Panc1 (cell line): ENCODE measurements around the gene BRINP2. TPM values are rescaled to one million over a fixed set of nuclear protein-coding genes. Genes with fewer than 3 reads are reported as not detected.

Experiments used
- ATAC-seq: fragments of 200-7000 bp; cut with Tn5 transposase; 2 replicates; pipeline ENCODE4 v1.9.1; 2020; ENCODE audit warnings: mild to moderate bottlenecking, moderate library complexity
- BruUV-seq: library from RNA; stranded (reverse); fragments of 400-500 nt; replicated peaks from 2 replicates; lab custom pipeline; 2021; lab: Mats Ljungman, UMichigan
- CTCF ChIA-PET: fragments of 300-600 bp; sonication (Branson Sonifier 250); formaldehyde crosslinking; loops from one replicate; lab custom pipeline; 2022; ENCODE audit warnings: antibody characterized with exemption; lab: Charles Lee
- POLR2A ChIA-PET: fragments of 300-600 bp; sonication (Branson Sonifier 250); formaldehyde crosslinking; loops from one replicate; lab custom pipeline; 2022; ENCODE audit warnings: antibody characterized with exemption; lab: Charles Lee
- DNase-seq: peaks from one replicate; pipeline ENCODE4 v3.0.0-alpha.2; 2010; ENCODE audit warnings: low read depth, low spot score
- H3K27ac ChIP-seq: 2 replicates; pipeline ENCODE4 v1.5.1; 2011; ENCODE audit warnings: mild to moderate bottlenecking, low read length, inconsistent platforms
- H3K27me3 ChIP-seq: fragments of 200-500 bp; sonication (Bioruptor generic); 2 replicates; pipeline ENCODE4 v1.6.0; 2014; ENCODE audit warnings: low read length, inconsistent platforms; ENCODE audit not compliant: control insufficient read depth, insufficient read depth
- H3K36me3 ChIP-seq: fragments of 200-500 bp; sonication (Bioruptor generic); 2 replicates; pipeline ENCODE4 v1.5.1; 2014; ENCODE audit warnings: inconsistent platforms, mild to moderate bottlenecking, low read length, moderate library complexity; ENCODE audit not compliant: control insufficient read depth, insufficient read depth
- H3K4me1 ChIP-seq: 2 replicates; pipeline ENCODE4 v1.5.1; 2011; ENCODE audit warnings: inconsistent platforms, mild to moderate bottlenecking, low read length, moderate library complexity; ENCODE audit not compliant: control insufficient read depth, insufficient read depth
- H3K4me3 ChIP-seq, 2 experiments: 2 replicates each; pipeline ENCODE4 v1.5.1; 2011 to 2012; ENCODE audit warnings: low read depth in 2 of 2, low read length in 2 of 2, mild to moderate bottlenecking in 2 of 2, inconsistent platforms in 1 of 2, moderate library complexity in 1 of 2
- H3K9me3 ChIP-seq: fragments of 200-500 bp; sonication (Bioruptor generic); 2 replicates; pipeline ENCODE4 v1.5.1; 2014; ENCODE audit warnings: low read depth, mild to moderate bottlenecking, inconsistent platforms, low read length, moderate library complexity; ENCODE audit not compliant: control insufficient read depth, insufficient read depth
- CTCF ChIP-seq: fragments of 450-650 bp; IDR thresholded peaks from 2 replicates; pipeline ENCODE4 v1.5.1; 2017; ENCODE audit warnings: mild to moderate bottlenecking
- POLR2AphosphoS5 ChIP-seq: IDR thresholded peaks from 2 replicates; pipeline ENCODE4 v1.6.1; 2012; ENCODE audit warnings: mild to moderate bottlenecking, low read depth, low read length, moderate library complexity
- SIN3A ChIP-seq: IDR thresholded peaks from 2 replicates; pipeline ENCODE4 v1.6.1; 2012; ENCODE audit warnings: low read depth, mild to moderate bottlenecking, low read length, moderate library complexity, borderline replicate concordance; ENCODE audit not compliant: insufficient read depth
- TCF7L2 ChIP-seq: IDR thresholded peaks from 2 replicates; pipeline ENCODE4 v1.6.1; 2011; ENCODE audit warnings: mild to moderate bottlenecking, low read depth, low read length, inconsistent platforms
- in situ Hi-C: cut with HindIII; loops from 2 replicates; pipeline ENCODE4 v1.10.0; 2016; ENCODE audit warnings: low sequenced_read_pairs, low pct_unique_long_range_greater_than_20kb
- intact Hi-C: fragments of 100-400 bp; cut with micrococcal nuclease; formaldehyde crosslinking; loops from one replicate; pipeline ENCODE4 v1.10.0; 2022; ENCODE audit not compliant: unreplicated experiment
- total RNA-seq: library from RNA; stranded (reverse); gene quantifications from one replicate; pipeline ENCODE4 v1.2.1, GENCODE V29; 2021; ENCODE audit not compliant: unreplicated experiment
- TF ChIP-seq, protein P1 (sequence below), 2 experiments: IDR thresholded peaks; 2 replicates each; pipeline ENCODE4 v1.6.1; 2011 to 2012; ENCODE audit warnings: low read depth in 2 of 2, control low read depth in 1 of 2, low read length in 1 of 2, mild to moderate bottlenecking in 1 of 2, moderate library complexity in 1 of 2; ENCODE audit not compliant: insufficient read depth in 1 of 2

The BRINP2 gene
- total RNA-seq, 1 experiment from 2014 or later: not detected

GRCh38 chr1:177235350-177235749 lies 64.6 kb downstream of the BRINP2 start:
- no peaks in the 10 kb centered on the region for H3K36me3 ChIP-seq
- no TSS peak for BruUV-seq
- no peak overlapping the region for H3K27ac ChIP-seq
- in situ Hi-C loops: no loop called here
- DNase-seq (no peak), ATAC-seq (no peak)
- CTCF ChIA-PET: no interaction called here
- no peaks in the 10 kb centered on the region; the same call in 1 of the 2 replicates for H3K27me3 ChIP-seq
- no peaks in the 10 kb centered on the region for H3K9me3 ChIP-seq
- POLR2A ChIA-PET: no interaction called here
- TF ChIP-seq CTCF (no peak), TCF7L2 (no peak), POLR2AphosphoS5 (no peak), SIN3A (no peak)
- TF ChIP-seq, protein P1, sequence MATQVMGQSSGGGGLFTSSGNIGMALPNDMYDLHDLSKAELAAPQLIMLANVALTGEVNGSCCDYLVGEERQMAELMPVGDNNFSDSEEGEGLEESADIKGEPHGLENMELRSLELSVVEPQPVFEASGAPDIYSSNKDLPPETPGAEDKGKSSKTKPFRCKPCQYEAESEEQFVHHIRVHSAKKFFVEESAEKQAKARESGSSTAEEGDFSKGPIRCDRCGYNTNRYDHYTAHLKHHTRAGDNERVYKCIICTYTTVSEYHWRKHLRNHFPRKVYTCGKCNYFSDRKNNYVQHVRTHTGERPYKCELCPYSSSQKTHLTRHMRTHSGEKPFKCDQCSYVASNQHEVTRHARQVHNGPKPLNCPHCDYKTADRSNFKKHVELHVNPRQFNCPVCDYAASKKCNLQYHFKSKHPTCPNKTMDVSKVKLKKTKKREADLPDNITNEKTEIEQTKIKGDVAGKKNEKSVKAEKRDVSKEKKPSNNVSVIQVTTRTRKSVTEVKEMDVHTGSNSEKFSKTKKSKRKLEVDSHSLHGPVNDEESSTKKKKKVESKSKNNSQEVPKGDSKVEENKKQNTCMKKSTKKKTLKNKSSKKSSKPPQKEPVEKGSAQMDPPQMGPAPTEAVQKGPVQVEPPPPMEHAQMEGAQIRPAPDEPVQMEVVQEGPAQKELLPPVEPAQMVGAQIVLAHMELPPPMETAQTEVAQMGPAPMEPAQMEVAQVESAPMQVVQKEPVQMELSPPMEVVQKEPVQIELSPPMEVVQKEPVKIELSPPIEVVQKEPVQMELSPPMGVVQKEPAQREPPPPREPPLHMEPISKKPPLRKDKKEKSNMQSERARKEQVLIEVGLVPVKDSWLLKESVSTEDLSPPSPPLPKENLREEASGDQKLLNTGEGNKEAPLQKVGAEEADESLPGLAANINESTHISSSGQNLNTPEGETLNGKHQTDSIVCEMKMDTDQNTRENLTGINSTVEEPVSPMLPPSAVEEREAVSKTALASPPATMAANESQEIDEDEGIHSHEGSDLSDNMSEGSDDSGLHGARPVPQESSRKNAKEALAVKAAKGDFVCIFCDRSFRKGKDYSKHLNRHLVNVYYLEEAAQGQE (IDR thresholded peaks at IDR 0.05; ENCODE audit: insufficient read depth in 1 of 2, low read depth in 2 of 2, low read length in 1 of 2): no peak
- intact Hi-C loops: no loop called here
- H3K4me3 ChIP-seq: no peak overlapping the region
- H3K4me1 ChIP-seq: no peaks in the 10 kb centered on the region

DNA sequence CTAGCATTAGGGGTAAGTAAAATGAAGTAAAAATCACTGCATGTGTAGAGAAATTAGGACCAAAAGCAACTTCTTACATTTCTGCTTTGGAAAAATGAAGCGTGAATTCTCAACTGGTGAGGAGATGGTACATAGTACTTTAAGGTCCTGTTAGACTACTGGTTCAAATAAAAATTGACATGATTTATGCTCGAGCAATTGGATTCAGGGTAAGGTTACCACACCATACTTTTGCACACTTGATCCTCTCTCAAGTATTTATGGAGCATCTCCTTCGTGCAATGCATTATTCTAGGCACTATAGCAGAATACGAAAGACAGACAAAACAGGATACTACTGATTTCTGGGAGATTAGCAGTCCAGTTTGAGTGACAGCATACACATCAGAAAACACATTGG lies 66.2 kb downstream of the BRINP2 start:
- Histone ChIP-seq H3K4me3 (no peak overlapping the region), H3K27ac (no peak overlapping the region), H3K27me3 (no peaks in the 10 kb centered on the region; the same call in 1 of the 2 replicates), H3K9me3 (no peaks in the 10 kb centered on the region), H3K4me1 (no peaks in the 10 kb centered on the region), H3K36me3 (no peaks in the 10 kb centered on the region)
- BruUV-seq: no TSS peak
- CTCF ChIA-PET: no interaction called here
- POLR2A ChIA-PET: no interaction called here
- in situ Hi-C loops (no loop called here), intact Hi-C loops (no loop called here)
- no peak for DNase-seq
- no peak for ATAC-seq
- TF ChIP-seq, protein P1 (IDR thresholded peaks at IDR 0.05; ENCODE audit: insufficient read depth in 1 of 2, low read depth in 2 of 2, low read length in 1 of 2): no peak
- TF ChIP-seq CTCF (no peak), POLR2AphosphoS5 (no peak), SIN3A (no peak), TCF7L2 (no peak)
